GM13976 (cell line): Measurements from ENCODE around the gene QPRT.
"Not testable (repeated sequence)": the region's sequence is repeated elsewhere in the genome, so short reads cannot be mapped to it uniquely, and the experiment has no call there.

Experiments
- DNase-seq: peaks from one replicate; pipeline ENCODE4 v3.0.0; 2012; ENCODE audit warnings: low spot score
- CTCF ChIP-seq: IDR thresholded peaks from 2 replicates; pipeline ENCODE4 v1.5.1; 2012; ENCODE audit warnings: borderline replicate concordance, mild to moderate bottlenecking; ENCODE audit not compliant: insufficient read depth; ENCODE audit errors: extremely low read depth, missing control alignments, control extremely low read depth
- in situ Hi-C: fragments of 300-500 bp; cut with MboI; formaldehyde crosslinking; loops from one replicate; pipeline ENCODE4 v1.12.0; 2022; ENCODE audit warnings: low sequenced_read_pairs, mixed read lengths, inconsistent platforms; ENCODE audit not compliant: unreplicated experiment

Gene QPRT

GRCh38 chr16:29653471-29653870 is 25.5 kb upstream of the QPRT start:
- in situ Hi-C loops: no loop called here
- no peak for DNase-seq
- TF ChIP-seq CTCF: no peak

GRCh38 chr16:29653890-29654289 is 25.1 kb upstream of the QPRT start:
- DNase-seq, in situ Hi-C loops: not testable (repeated sequence)

- TF ChIP-seq CTCF: no peak
- in situ Hi-C loops: no loop called here
- DNase-seq: no peak
Measured at GRCh38 chr16:29656688-29657523, 22.1 kb upstream of the QPRT start.

- in situ Hi-C loops: no loop called here
- TF ChIP-seq CTCF: no peak
- DNase-seq: no peak
Measured at GRCh38 chr16:29658705-29659104, 20.3 kb upstream of the QPRT start.

GRCh38 chr16:29662000-29662728 is 16.8 kb upstream of the QPRT start:
- in situ Hi-C loops: no loop called here
- no peak for TF ChIP-seq CTCF
- DNase-seq: no peak

- in situ Hi-C loops: no loop called here
- TF ChIP-seq CTCF: no peak
- peak; percentile 81 for DNase-seq
Measured at GRCh38 chr16:29662729-29663015, 16.3 kb upstream of the QPRT start.
